ENCODE data around the gene BOLL.
"Not testable (repeated sequence)": the region's sequence is repeated elsewhere in the genome, so short reads cannot be mapped to it uniquely, and the experiment has no call there.

The BOLL gene

DNA sequence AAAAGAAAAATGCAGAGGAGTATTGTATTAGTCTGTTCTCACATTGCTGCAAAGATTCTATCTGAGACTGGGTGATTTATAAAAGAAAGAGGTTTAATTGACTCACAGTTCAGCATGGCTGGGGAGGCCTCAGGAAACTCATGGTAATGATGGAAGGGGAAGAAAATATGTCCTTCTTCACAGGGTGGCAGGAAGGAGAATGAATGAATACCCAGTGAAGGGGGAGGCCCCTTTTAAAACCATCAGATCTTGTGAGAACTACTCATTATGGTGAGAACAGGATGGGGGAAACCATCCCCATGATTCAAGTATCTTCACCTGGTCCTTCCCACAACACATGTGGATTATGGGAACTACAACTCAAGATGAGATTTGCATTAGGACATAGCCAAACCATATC is 10.2 kb upstream of the BOLL start:
- no peak for DNase-seq

GRCh38 chr2:197793456-197793855 is 8.3 kb upstream of the BOLL start:
- DNase-seq = no peak

- DNase-seq = peak; percentile 63
Observed at GRCh38 chr2:197786010-197786877, 1.1 kb upstream of the BOLL start.

DNA sequence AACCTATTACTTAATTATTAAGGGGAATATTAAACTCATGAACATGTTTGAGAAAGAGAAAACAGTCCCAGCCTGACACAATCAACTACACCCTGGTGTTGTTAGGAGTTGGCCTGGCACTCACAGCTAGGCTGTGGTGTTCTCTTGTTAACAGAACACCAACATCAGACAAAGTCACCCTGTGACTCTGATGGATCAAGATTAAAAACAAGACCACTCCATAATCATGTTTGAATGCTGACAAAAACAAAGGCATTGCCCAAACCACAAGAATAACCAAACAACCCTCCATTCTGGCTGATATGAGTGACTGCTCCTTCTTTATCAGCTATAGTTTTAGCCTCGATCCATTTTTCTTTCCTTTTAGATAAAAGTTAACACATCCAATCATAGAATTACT is 3.0 kb downstream of the BOLL start:
- no peak for DNase-seq

DNA sequence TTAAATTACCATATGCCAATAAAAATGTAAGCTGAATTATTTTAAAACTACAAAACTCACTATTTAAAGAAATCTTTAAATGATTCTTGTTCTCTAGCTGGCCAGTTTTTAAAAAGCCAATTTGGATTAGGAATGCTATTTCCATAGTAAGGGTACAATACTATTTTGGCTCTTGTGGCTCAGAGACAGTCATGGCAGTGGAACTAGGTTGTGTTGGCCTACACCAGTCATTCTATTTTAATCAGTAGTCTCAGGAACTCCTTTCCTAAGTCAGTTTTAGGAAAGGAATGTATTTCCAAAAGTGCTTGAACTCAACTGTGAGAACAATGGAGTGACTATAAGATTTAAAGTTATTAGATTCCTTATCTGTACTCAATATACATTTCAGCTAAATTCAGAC is 5.9 kb downstream of the BOLL start:
- no peak for DNase-seq

GRCh38 chr2:197777823-197778407 is 7.2 kb downstream of the BOLL start:
- peak; percentile 52 for DNase-seq

- no peak for DNase-seq
Observed at GRCh38 chr2:197760293-197760657, 24.8 kb downstream of the BOLL start.

DNA sequence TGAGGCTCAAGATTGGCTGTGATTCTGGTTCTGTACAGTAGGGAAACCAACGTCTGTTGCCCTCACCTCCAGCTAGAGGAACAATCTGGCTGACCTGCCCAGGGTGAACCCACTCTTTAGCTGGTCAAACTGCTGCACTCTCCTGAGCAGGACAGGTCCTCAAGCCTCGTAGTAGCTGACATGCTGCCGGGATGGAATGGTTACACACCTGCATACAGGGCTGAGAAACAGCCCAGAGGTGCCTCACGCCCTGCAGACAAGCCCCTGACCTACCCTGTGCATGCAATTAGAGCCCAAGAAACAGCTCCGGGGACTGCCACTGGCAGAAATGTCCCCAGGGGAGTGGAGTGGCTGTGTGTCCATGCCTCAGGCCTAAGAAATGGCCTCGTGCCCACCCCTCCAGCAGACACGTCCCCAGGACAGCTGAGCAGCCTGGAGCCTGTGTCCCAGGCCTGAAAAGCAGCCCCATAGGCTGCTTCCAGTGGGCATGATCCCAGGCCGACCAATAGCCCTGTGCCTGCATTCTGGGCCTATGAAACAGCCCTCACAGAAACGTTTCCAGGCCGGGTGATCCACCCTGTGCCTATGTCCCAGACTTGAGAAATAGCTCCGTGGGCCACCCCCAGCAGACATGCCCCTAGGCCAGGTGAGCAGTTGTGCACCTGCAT is 25.4 kb downstream of the BOLL start:
- DNase-seq = no peak

- DNase-seq = no peak
Observed at GRCh38 chr2:197759013-197759412, 26.1 kb downstream of the BOLL start.

- DNase-seq = no peak
Observed at GRCh38 chr2:197740200-197740599, 44.9 kb downstream of the BOLL start.

DNA sequence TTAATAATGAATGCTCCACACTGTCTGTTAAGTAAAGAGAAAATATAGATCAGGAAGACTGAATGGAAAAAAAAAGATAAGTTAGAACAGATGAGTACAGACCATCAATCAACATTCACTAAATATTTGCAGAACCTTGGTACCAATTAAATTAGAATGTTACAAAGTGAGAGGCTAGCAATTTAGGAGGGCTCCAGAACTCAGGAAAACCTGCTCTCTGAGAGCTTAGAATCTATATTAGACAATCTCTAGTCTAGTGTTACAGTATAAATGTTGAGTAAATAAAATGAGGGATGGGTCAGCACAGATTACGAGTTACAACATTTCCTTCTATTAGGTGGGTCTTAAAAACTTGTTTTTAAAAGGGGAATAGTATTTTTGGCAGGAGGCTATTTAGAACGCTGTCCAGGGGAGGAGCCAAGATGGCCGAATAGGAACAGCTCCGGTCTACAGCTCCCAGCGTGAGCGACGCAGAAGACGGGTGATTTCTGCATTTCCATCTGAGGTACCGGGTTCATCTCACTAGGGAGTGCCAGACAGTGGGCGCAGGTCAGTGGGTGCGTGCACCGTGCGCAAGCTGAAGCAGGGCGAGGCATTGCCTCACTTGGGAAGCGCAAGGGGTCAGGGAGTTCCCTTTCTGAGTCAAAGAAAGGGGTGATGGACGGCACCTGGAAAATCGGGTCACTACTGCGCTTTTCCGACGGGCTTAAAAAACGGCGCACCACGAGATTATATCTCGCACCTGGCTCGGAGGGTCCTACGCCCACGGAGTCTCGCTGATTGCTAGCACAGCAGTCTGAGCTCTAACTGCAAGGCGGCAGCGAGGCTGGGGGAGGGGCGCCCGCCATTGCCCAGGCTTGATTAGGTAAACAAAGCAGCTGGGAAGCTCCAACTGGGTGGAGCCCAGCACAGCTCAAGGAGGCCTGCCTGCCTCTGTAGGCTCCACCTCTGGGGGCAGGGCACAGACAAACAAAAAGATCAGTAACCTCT is 56.3 kb downstream of the BOLL start:
- not testable (repeated sequence) for DNase-seq

DNA sequence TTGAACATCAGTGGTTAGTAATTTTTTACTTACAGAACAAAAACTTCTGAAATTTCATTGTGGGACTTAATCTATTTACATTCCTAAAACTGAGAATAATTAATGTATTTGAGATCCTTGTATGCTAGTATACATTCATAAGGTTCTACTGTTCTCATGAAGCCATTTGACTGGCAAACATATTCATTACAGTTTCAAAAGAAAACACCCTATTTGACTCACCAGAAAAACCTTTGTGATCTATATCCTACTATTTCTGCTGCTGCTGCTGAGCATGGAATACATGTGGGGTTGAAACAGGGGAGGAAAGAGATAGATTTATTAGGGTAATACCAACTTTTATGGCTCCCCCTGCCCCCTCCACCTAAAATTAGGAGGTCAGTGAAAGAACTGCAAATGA is 58.1 kb downstream of the BOLL start:
- no peak for DNase-seq

GRCh38 chr2:197717863-197718262 is 67.3 kb downstream of the BOLL start:
- no peak for DNase-seq

- no peak for DNase-seq
Observed at GRCh38 chr2:197713271-197713670, 71.8 kb downstream of the BOLL start.

DNA sequence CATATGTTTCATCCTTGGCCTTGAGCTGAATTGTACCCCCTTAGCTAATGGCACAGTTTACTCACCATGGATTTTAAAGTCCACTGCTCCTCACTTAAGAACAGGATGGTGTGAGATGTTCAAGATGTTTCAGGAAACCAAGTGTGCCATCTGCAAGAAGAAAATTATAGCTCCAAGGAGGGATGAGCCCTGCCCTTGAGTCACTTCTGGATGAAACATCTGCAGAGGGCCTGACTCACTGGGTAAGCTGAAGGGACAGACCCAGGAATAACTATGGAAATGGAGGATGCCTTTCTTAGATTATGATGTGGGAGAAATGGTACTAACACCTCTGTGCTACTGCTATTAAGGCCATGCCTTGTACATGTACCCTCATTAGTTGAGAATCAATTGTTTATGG is 73.5 kb downstream of the BOLL start:
- DNase-seq = no peak

DNA sequence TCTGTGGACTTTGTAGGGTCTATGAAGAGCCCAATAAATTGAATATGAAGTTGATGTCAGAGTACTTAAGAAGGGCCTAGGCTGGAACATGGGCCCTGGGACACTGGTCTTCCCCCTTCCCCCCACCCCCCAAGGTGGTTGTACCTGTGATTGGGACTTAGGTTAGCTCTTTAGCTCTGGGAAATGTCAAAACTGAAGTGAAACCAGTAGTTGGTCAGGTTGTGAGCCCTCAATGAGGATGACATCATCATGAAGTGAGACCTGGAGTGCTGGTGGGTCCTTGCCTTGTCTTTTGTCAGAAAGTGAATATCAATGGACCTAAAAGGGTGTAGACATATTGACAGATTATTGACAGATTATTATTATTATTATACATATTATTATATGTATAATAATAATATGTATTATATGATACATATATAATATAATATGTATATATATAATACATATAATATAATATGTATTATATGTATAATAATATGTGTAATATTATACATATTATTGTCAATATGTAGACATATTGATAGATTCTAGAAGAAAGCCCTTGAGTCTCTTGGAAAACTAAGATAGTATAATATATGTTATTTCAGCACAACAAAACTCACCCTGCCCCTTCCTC is 74.6 kb downstream of the BOLL start:
- no peak for DNase-seq

DNA sequence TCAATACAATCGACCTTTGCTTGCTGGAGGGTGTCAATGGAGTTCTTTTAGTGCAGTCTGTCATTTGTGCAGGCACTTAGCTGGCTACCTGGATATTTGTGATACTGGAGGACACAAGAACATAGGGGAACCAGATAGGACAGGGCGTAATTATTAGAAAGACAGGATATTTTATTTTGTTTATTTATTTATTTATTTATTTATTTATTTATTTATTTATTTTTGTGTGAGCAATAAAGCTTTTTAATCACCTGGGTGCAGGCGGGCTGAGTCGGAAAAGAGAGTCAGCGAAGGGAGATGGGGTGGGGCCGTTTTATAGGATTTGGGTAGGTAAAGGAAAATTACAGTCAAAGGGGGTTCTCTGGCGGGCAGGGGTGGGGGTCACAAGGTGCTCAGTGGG is 76.0 kb downstream of the BOLL start:
- not testable (repeated sequence) for DNase-seq

DNA sequence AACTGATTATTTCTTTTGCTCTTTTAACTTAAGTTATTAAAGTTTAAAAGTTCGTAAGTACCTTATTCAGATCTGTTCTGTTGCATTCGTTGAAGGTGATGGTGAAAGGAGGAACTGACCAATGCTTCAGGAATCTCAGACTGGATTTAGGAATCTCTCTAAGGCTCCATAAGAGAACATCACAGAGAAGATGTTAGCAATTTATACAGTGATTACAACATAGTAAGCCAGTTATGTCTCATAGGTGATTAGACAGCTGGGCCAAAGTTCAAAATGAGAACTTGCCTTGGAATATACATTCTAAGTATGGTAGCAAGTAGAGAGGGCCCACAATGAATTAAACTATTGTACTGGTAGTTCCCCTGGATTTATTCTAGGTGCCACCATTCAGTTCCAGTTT is 76.8 kb downstream of the BOLL start:
- no peak for DNase-seq

- peak; percentile 41 for DNase-seq
Observed at GRCh38 chr2:197707316-197708213, 77.6 kb downstream of the BOLL start.

- no peak for DNase-seq
Observed at GRCh38 chr2:197706839-197707207, 78.3 kb downstream of the BOLL start.
